Heart left ventricle (tissue), 13 donors: ENCODE measurements around the gene COL4A6.

Experiments
- CTCF ChIP-seq, 12 donors: fragments of 200-600 bp; sonication (generic) in 4 of 12; IDR thresholded peaks; one replicate each; pipeline versions ENCODE4 v1.5.0 to v1.8.0; 2018 to 2022; ENCODE audit warnings: antibody characterized with exemption in 12 of 12, mild to moderate bottlenecking in 5 of 12
- POLR2A ChIP-seq, 2 donors: fragments of 450-650 bp; IDR thresholded peaks; one replicate each; pipeline ENCODE4 v1.6.1; 2017; ENCODE audit warnings: antibody characterized with exemption in 2 of 2, mild to moderate bottlenecking in 2 of 2, moderate library complexity in 2 of 2
- donor health status: ischemic (EF 13 %, LVEDD 7.1; RV severe dilation, severe dysfunction).
- donor health status: DM: no; HTN: yes; CAD: no.
- donor health status: DM: no; HTN: no; CAD: no.
- donor health status: ischemic (EF 25% LVEDD 6.9; RV normal size, moderate dysfunction).
- donor health status: ischemic (EF 25% LVEDD 5.7; RV mildly dilated, moderate dysfunction).
- donor health status: ischemic (EF 35%, LVEDD 5.7; RV mildly dilated, moderate dysfunction).
- donor health status: nonischemic (EF 11% LVEDD 7.7; RV severe dilation, severe dysfunction).
- donor health status: DM: yes; HTN: yes; CAD: no.
- donor health status: PGD.
- donor health status: ischemic (EF 29% LVEDD 5.4; RV normal size, mild dysfunction).
- donor health status: nonischemic (EF 23%, LVEDD 6.1; RV moderate dilation, normal function).

GRCh38 chrX:108177351-108178142 is 260.7 kb downstream of the COL4A6 start:
- no peak for TF ChIP-seq CTCF (IDR thresholded peaks at IDR 0.05)
- no peak for TF ChIP-seq POLR2A (IDR thresholded peaks at IDR 0.05)
